ENCODE data around the gene ESRRA. TPM values are rescaled to one million over a fixed set of nuclear protein-coding genes. Genes with fewer than 3 reads are reported as not detected.

The ESRRA gene
- total and polyA plus RNA-seq, 12 donors: 115 to 225 (median 135) TPM

GRCh38 chr11:64364435-64364834 is 59.1 kb downstream of the ESRRA start:
- 92 to 93% methylated on average over 6 of the region's 6 CpGs for WGBS, 2 donors
- TF ChIP-seq CTCF (IDR thresholded peaks at IDR 0.05): no peak

DNA sequence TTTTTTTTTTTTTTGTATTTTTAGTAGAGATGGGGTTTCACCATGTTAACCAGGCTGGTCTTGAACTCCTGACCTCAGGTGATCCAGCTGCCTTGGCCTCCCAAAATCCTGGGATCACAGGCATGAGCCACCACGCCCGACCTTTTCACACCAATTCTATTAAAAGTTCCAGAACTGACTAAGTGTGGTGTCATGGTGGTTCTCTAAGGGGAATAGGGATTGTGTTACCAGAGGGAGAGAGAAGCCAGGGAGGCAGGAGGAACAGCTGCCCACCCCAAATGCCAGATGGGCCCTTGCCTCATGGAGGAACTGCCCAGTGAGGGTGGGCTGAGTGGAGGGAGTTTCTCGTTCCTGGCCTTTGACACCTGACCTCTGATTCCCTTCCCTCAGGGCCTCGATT is 59.6 kb downstream of the ESRRA start:
- DNase-seq (no peak), ATAC-seq (no peak)
- WGBS, 2 donors: 92 to 93% methylated on average over 4 of the region's 4 CpGs
- no peak for TF ChIP-seq CTCF (IDR thresholded peaks at IDR 0.05)
- Histone ChIP-seq H3K36me3 (peaks cover 0 to 98% (median 65%) of the 10 kb centered on the region in 9 donors), H3K4me3 (no peak overlapping the region), H3K9me3 (no peaks in the 10 kb centered on the region), H3K4me1 (peaks cover 0 to 12% (median 4%) of the 10 kb centered on the region in 9 donors), H3K27me3 (no peaks in the 10 kb centered on the region), H3K27ac (no peak overlapping the region)
- intact Hi-C loops (cut with DNase I): no loop called here

More at GRCh38 chr11:64364435-64364834, 59.1 kb downstream of the ESRRA start:
- no peak overlapping the region for H3K4me3 ChIP-seq
- H3K27ac ChIP-seq: no peak overlapping the region
- ATAC-seq (no peak), DNase-seq (no peak)
- no peaks in the 10 kb centered on the region for H3K27me3 ChIP-seq
- intact Hi-C loops (cut with DNase I): no loop called here
- no peaks in the 10 kb centered on the region for H3K9me3 ChIP-seq
- H3K36me3 ChIP-seq: peaks cover 0 to 93% (median 62%) of the 10 kb centered on the region in 9 donors
- H3K4me1 ChIP-seq: peaks cover 0 to 16% (median 9%) of the 10 kb centered on the region in 9 donors

Small RNA genes lying within 50 kb of the gene (microRNA-seq; reads per million reads assigned to microRNA genes)
- gene MIR7155: 0 to 1.0 reads per million in 2 donors

Other genes starting within 250 kb of the ESRRA start
- 100 to 1,000 TPM in 8 of 10 donors, 10 to 100 TPM in 2; 86.2 to 134 (median 115) TPM for gene MACROD1, start 139.4 kb upstream of the ESRRA start, total RNA-seq
- gene MACROD1, start 139.4 kb upstream of the ESRRA start, polyA plus RNA-seq: 100 to 1,000 TPM in 1 of 2 donors, 10 to 100 TPM in 1; 77.6 to 497 TPM
- gene STIP1, start 119.4 kb upstream of the ESRRA start, total RNA-seq: 100 to 1,000 TPM in 1 of 10 donors, 10 to 100 TPM in 9; 67.4 to 105 (median 87.9) TPM
- 100 to 1,000 TPM in 1 of 2 donors, 10 to 100 TPM in 1; 55.3 to 144 TPM for gene STIP1, start 119.4 kb upstream of the ESRRA start, polyA plus RNA-seq
- gene FERMT3, start 98.8 kb upstream of the ESRRA start, total RNA-seq: 10 to 100 TPM in 1 of 10 donors, 1 to 10 TPM in 9; 2.3 to 30.8 (median 5.4) TPM
- 1 to 10 TPM; 7.5 to 9.2 TPM for gene FERMT3, start 98.8 kb upstream of the ESRRA start, polyA plus RNA-seq
- gene TRPT1, start 79.3 kb upstream of the ESRRA start, total RNA-seq: 10 to 100 TPM; 50.5 to 81.7 (median 61.4) TPM
- gene TRPT1, start 79.3 kb upstream of the ESRRA start, polyA plus RNA-seq: 100 to 1,000 TPM in 1 of 2 donors, 10 to 100 TPM in 1; 87.2 to 188 TPM
- gene NUDT22, start 79.2 kb upstream of the ESRRA start, total RNA-seq: 10 to 100 TPM; 57.3 to 85.6 (median 71.0) TPM
- gene NUDT22, start 79.2 kb upstream of the ESRRA start, polyA plus RNA-seq: 10 to 100 TPM; 93.0 to 95.2 TPM
- gene DNAJC4, start 75.0 kb upstream of the ESRRA start, total RNA-seq: 10 to 100 TPM; 46.6 to 64.7 (median 52.0) TPM
- gene DNAJC4, start 75.0 kb upstream of the ESRRA start, polyA plus RNA-seq: 100 to 1,000 TPM in 1 of 2 donors, 10 to 100 TPM in 1; 48.0 to 173 TPM
- 100 to 1,000 TPM; 245 to 353 (median 277) TPM for gene VEGFB, start 70.9 kb upstream of the ESRRA start, total RNA-seq
- gene VEGFB, start 70.9 kb upstream of the ESRRA start, polyA plus RNA-seq: 100 to 1,000 TPM; 158 to 291 TPM
- gene FKBP2, start 64.4 kb upstream of the ESRRA start, total RNA-seq: 10 to 100 TPM; 40.2 to 82.0 (median 45.9) TPM
- gene FKBP2, start 64.4 kb upstream of the ESRRA start, polyA plus RNA-seq: 100 to 1,000 TPM; 376 to 404 TPM
- 100 to 1,000 TPM in 4 of 10 donors, 10 to 100 TPM in 6; 52.4 to 194 (median 77.2) TPM for gene PPP1R14B, start 58.6 kb upstream of the ESRRA start, total RNA-seq
- 100 to 1,000 TPM; 229 to 331 TPM for gene PPP1R14B, start 58.6 kb upstream of the ESRRA start, polyA plus RNA-seq
- 10 to 100 TPM in 3 of 10 donors, 1 to 10 TPM in 7; 5.8 to 13.3 (median 8.7) TPM for gene PLCB3, start 54.0 kb upstream of the ESRRA start, total RNA-seq
- gene PLCB3, start 54.0 kb upstream of the ESRRA start, polyA plus RNA-seq: 10 to 100 TPM in 1 of 2 donors, 1 to 10 TPM in 1; 9.5 to 13.1 TPM
- 100 to 1,000 TPM in 1 of 10 donors, 10 to 100 TPM in 9; 40.7 to 106 (median 52.2) TPM for gene BAD, start 20.9 kb upstream of the ESRRA start, total RNA-seq
- gene BAD, start 20.9 kb upstream of the ESRRA start, polyA plus RNA-seq: 100 to 1,000 TPM in 1 of 2 donors, 10 to 100 TPM in 1; 92.1 to 104 TPM
- 10 to 100 TPM; 16.4 to 43.0 (median 24.3) TPM for gene GPR137, start 19.7 kb upstream of the ESRRA start, total RNA-seq
- gene GPR137, start 19.7 kb upstream of the ESRRA start, polyA plus RNA-seq: 10 to 100 TPM; 18.4 to 31.8 TPM
- not detected for gene KCNK4, start 14.2 kb upstream of the ESRRA start, total RNA-seq
- not detected for gene KCNK4, start 14.2 kb upstream of the ESRRA start, polyA plus RNA-seq
- not detected for gene CATSPERZ, start 5.2 kb upstream of the ESRRA start, total RNA-seq
- under 1 TPM in 1 of 2 donors, not detected in 1; 0.10 TPM for gene CATSPERZ, start 5.2 kb upstream of the ESRRA start, polyA plus RNA-seq
- gene TRMT112, start 12.0 kb downstream of the ESRRA start, total RNA-seq: 100 to 1,000 TPM in 2 of 10 donors, 10 to 100 TPM in 8; 68.7 to 121 (median 90.2) TPM
- 100 to 1,000 TPM; 182 to 208 TPM for gene TRMT112, start 12.0 kb downstream of the ESRRA start, polyA plus RNA-seq
- 100 to 1,000 TPM; 264 to 395 (median 288) TPM for gene PRDX5, start 12.6 kb downstream of the ESRRA start, total RNA-seq
- gene PRDX5, start 12.6 kb downstream of the ESRRA start, polyA plus RNA-seq: 100 to 1,000 TPM; 486 to 750 TPM
- gene CCDC88B, start 34.7 kb downstream of the ESRRA start, total RNA-seq: 10 to 100 TPM in 1 of 10 donors, 1 to 10 TPM in 9; 4.2 to 13.1 (median 5.6) TPM
- 10 to 100 TPM; 10.5 to 42.7 TPM for gene CCDC88B, start 34.7 kb downstream of the ESRRA start, polyA plus RNA-seq
- 10 to 100 TPM; 10.7 to 21.9 (median 12.8) TPM for gene RPS6KA4, start 53.6 kb downstream of the ESRRA start, total RNA-seq
- 10 to 100 TPM; 17.4 to 18.8 TPM for gene RPS6KA4, start 53.6 kb downstream of the ESRRA start, polyA plus RNA-seq

All from heart right ventricle (tissue), 16 donors.